CD4-positive, alpha-beta T cell (primary cell): Measurements from ENCODE around the gene BAZ1B. TPM values are rescaled to one million over a fixed set of nuclear protein-coding genes. Genes with fewer than 3 reads are reported as not detected.

ENCODE experiments used
- ATAC-seq: fragments of 200-7000 bp; cut with Tn5 transposase; one replicate; pipeline ENCODE4 v1.10.0; 2022; ENCODE audit warnings: mild to moderate bottlenecking; ENCODE audit not compliant: poor library complexity
- CTCF ChIA-PET: fragments of 350-600 bp; sonication (Branson Sonifier 250); formaldehyde crosslinking; loops from one replicate; lab custom pipeline; 2021; ENCODE audit warnings: antibody characterized with exemption, inconsistent platforms; lab: Charles Lee
- POLR2A ChIA-PET: fragments of 350-600 bp; sonication (Branson Sonifier 250); formaldehyde crosslinking; loops from one replicate; lab custom pipeline; 2021; ENCODE audit warnings: antibody characterized with exemption, inconsistent platforms; lab: Charles Lee
- DNase-seq, 14 experiments: peaks; one replicate each; pipeline ENCODE4 v3.0.0-alpha.2; 2013 to 2020; ENCODE audit warnings: mixed read lengths in 2 of 14
- H3K27ac ChIP-seq, 2 donors: one replicate each; pipeline versions ENCODE4 v1.5.1 to v1.7.0; 2013; ENCODE audit warnings: low read length in 2 of 2, low read depth in 1 of 2, mild to moderate bottlenecking in 1 of 2
- H3K27me3 ChIP-seq, 2 experiments: 1 replicate in 1 of 2; 2 replicates in 1 of 2; pipeline versions ENCODE4 v1.6.1 to v1.7.0; 2013; ENCODE audit warnings: low read length in 2 of 2, control low read depth in 1 of 2, mild to moderate bottlenecking in 1 of 2, moderate library complexity in 1 of 2; ENCODE audit not compliant: insufficient read depth in 2 of 2, control insufficient read depth in 1 of 2
- H3K36me3 ChIP-seq: one replicate; pipeline ENCODE4 v1.6.1; 2013; ENCODE audit warnings: low read length, control low read depth; ENCODE audit not compliant: insufficient read depth
- H3K4me1 ChIP-seq: one replicate; pipeline ENCODE4 v1.6.1; 2013; ENCODE audit warnings: low read length, control low read depth; ENCODE audit not compliant: insufficient read depth
- H3K4me3 ChIP-seq: one replicate; pipeline ENCODE4 v1.5.1; 2013; ENCODE audit warnings: mild to moderate bottlenecking, low read length, moderate library complexity
- H3K9me3 ChIP-seq, 2 experiments: 1 replicate in 1 of 2; 2 replicates in 1 of 2; pipeline versions ENCODE4 v1.6.1 to v1.7.0; 2013; ENCODE audit warnings: low read length in 2 of 2, mild to moderate bottlenecking in 2 of 2, control low read depth in 1 of 2, moderate library complexity in 1 of 2; ENCODE audit not compliant: control insufficient read depth in 1 of 2, insufficient read depth in 1 of 2
- H3K27ac Mint-ChIP-seq: one replicate; pipeline ENCODE4 v1.8.0; 2020; ENCODE audit warnings: mixed read lengths
- H3K27me3 Mint-ChIP-seq: one replicate; pipeline ENCODE4 v1.8.0; 2021; ENCODE audit warnings: mixed read lengths
- H3K36me3 Mint-ChIP-seq: one replicate; pipeline ENCODE4 v1.8.0; 2021; ENCODE audit warnings: low read depth, mixed read lengths
- H3K4me1 Mint-ChIP-seq: one replicate; pipeline ENCODE4 v1.8.0; 2021; ENCODE audit warnings: low read depth, mixed read lengths
- H3K4me3 Mint-ChIP-seq: one replicate; pipeline ENCODE4 v1.8.0; 2020; ENCODE audit warnings: mild to moderate bottlenecking, mixed read lengths
- H3K9me3 Mint-ChIP-seq: one replicate; pipeline ENCODE4 v1.8.0; 2020; ENCODE audit warnings: mixed read lengths
- CTCF ChIP-seq: fragments of 200-600 bp; IDR thresholded peaks from one replicate; pipeline ENCODE4 v1.8.0; 2022; ENCODE audit warnings: antibody characterized with exemption, mild to moderate bottlenecking
- intact Hi-C, 2 experiments: fragments of 100-400 bp; cut with DNase I in 1 of 2; cut with micrococcal nuclease in 1 of 2; formaldehyde crosslinking; loops; one replicate each; pipeline versions ENCODE4 v1.15.1 to v1.9.0; 2023 to 2025; cut with DNase I, micrococcal nuclease
- total RNA-seq, 174 experiments: library from RNA in 2 of 174; stranded (reverse) in 2 of 174; gene quantifications; one replicate each; pipeline ENCODE4 v1.2.3 and lab custom pipeline; 2021 to 2026

The BAZ1B gene
- total RNA-seq, 2 experiments from 2014 or later: 32.8 to 35.5 TPM

DNA sequence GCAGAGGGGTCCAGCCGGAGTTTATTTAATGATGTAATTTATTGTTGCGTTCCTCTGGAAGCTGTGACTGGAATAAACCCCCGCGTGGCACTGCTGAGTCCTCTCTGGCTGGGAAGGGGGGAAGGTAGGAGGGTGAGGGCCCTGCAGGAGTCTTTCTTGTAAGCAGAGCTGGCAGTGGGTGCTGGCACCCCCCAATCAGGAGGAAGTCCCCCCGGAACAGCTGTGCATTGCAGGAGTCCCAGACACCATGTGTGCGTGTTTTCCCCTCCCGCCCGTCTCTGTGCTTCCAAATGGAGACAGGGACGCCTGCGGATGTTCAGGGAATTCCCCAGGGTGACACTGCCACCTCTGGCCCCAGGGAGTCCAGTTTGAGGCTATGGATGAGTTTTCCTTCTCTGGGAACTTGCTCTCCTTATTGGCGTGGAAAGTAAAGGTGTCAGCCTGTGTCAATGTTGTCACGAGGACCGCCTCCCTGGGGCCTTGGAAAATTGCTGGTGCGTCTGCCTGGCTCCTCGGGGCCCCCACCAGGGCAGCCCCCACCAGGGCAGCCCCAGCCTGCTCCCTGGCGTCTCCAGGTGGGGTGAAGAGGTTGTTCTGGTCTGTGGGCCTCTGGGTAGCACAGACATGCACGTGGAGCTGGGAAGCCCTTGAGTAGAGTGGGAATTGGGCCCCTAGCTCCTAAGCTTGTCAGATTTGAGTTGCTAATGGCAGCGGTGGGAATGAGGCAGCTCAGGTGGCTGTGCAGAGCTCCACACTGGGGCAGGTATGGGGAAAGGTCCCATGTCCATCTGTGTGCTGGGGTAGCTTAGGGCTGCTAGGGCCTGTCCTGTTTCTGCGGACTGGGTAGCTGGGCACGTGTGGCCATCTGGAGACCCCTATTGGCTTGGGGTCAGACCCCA is 85.8 kb downstream of the BAZ1B start:
- no peaks in the 10 kb centered on the region for H3K27me3 ChIP-seq
- peak overlapping the region; percentile 3 for H3K4me3 Mint-ChIP-seq
- H3K27me3 Mint-ChIP-seq: peaks cover 6% of the 10 kb centered on the region
- CTCF ChIA-PET: no interaction called here
- no peak overlapping the region for H3K27ac ChIP-seq
- intact Hi-C loops: no loop called here
- peaks cover 0 to 20% of the 10 kb centered on the region in 2 experiments for H3K9me3 ChIP-seq
- no peak overlapping the region for H3K4me3 ChIP-seq
- H3K27ac Mint-ChIP-seq: no peak overlapping the region
- H3K36me3 Mint-ChIP-seq: peaks cover 24% of the 10 kb centered on the region
- ATAC-seq (no peak), DNase-seq (no peak)
- no peak for TF ChIP-seq CTCF
- POLR2A ChIA-PET: no interaction called here
- H3K4me1 ChIP-seq: peaks cover 16% of the 10 kb centered on the region
- H3K36me3 ChIP-seq: peaks cover 15% of the 10 kb centered on the region
- H3K4me1 Mint-ChIP-seq: no peaks in the 10 kb centered on the region
- no peaks in the 10 kb centered on the region for H3K9me3 Mint-ChIP-seq

- ATAC-seq (no peak), DNase-seq (no peak)
- intact Hi-C loops: no loop called here
- TF ChIP-seq CTCF: no peak
- peaks cover 8% of the 10 kb centered on the region for H3K36me3 ChIP-seq
- CTCF ChIA-PET: no interaction called here
- Mint-ChIP-seq H3K27ac (no peak overlapping the region), H3K36me3 (peaks cover 16% of the 10 kb centered on the region), H3K9me3 (no peaks in the 10 kb centered on the region), H3K27me3 (peaks cover 8% of the 10 kb centered on the region), H3K4me1 (no peaks in the 10 kb centered on the region), H3K4me3 (no peak overlapping the region)
- H3K4me1 ChIP-seq: peaks cover 16% of the 10 kb centered on the region
- H3K27me3 ChIP-seq: no peaks in the 10 kb centered on the region
- POLR2A ChIA-PET: no interaction called here
- no peak overlapping the region for H3K4me3 ChIP-seq
- H3K9me3 ChIP-seq: peaks cover 0 to 24% of the 10 kb centered on the region in 2 experiments
- H3K27ac ChIP-seq: no peak overlapping the region
These were observed 86.6 kb downstream of the BAZ1B start for GRCh38 chr7:73435471-73436009.

GRCh38 chr7:73434701-73435069 is 87.4 kb downstream of the BAZ1B start:
- CTCF ChIA-PET: interaction anchor here (0.6 kb wide), 1 partner anchor 93 kb away, joined by 5 read pairs; no protein-coding TSS in a partner anchor
- intact Hi-C loops: no loop called here
- H3K27ac Mint-ChIP-seq: no peak overlapping the region

More at GRCh38 chr7:73434701-73435069, 87.4 kb downstream of the BAZ1B start:
- peaks cover 5% of the 10 kb centered on the region for H3K36me3 ChIP-seq
- H3K4me3 Mint-ChIP-seq: peak overlapping the region; percentile 60
- H3K4me3 ChIP-seq: no peak overlapping the region
- TF ChIP-seq CTCF: no peak
- no peaks in the 10 kb centered on the region for H3K9me3 Mint-ChIP-seq
- no peaks in the 10 kb centered on the region for H3K4me1 Mint-ChIP-seq
- POLR2A ChIA-PET: no interaction called here
- ATAC-seq: no peak
- peaks cover 16% of the 10 kb centered on the region for H3K4me1 ChIP-seq
- peaks cover 8% of the 10 kb centered on the region for H3K27me3 Mint-ChIP-seq
- H3K27me3 ChIP-seq: no peaks in the 10 kb centered on the region
- no peak overlapping the region for H3K27ac ChIP-seq
- no peak for DNase-seq
- H3K9me3 ChIP-seq: peaks cover 0 to 24% of the 10 kb centered on the region in 2 experiments
- H3K36me3 Mint-ChIP-seq: peaks cover 9% of the 10 kb centered on the region
